COLO668 (cell line): ENCODE results near the gene NMD3.

Experiments used
- DNase-seq: peaks from one replicate; lab custom pipeline; 2025; ENCODE audit not compliant: unreplicated experiment; lab: John Stamatoyannopoulos, UW

NMD3 gene

DNA sequence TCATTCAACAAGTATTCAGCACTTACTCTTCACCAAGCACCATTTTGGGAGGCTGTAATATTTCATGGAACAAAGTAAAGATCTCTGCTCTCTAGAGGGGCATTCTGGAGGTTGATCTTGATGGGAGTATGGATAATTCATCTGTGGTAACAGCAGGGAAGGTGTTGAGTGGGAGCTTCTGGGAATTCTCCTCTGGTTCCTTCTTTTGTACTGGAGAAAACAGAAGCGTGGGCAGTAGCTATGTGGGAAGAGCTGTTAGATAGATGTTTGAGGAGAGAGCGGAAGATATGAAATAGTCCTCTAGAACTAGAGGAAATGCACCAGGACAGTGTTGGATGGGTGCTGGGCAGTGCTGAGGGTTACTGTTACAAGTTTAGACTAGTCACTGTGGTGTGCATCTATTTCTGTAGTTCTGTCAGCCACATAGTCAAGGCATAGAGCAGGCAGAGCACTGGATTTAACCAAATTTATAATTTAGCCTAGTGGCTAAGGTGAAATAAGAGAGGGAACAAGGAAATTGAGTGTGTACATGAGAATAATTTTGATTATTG is 9.6 kb downstream of the NMD3 start:
- DNase-seq, result no peak

DNA sequence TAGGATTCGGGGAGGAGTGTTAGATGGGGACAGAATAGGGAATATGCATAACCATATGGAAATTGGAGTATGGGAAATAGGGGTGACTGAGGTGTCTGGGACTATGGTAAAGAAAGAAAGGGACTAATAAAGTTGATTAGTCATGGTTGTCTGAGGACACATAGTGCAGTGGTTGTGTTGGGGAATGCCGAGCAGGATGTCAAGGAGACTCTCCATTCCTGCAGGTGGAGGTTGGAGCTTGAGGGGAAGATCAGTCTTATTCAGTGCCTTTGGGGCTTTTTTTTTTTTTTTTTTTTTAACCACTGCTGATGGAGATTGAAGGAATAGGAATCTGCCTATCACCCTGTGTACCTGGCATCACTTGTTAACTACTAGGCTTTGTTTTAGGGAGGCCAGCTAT is 10.8 kb downstream of the NMD3 start:
- DNase-seq, result no peak

DNA sequence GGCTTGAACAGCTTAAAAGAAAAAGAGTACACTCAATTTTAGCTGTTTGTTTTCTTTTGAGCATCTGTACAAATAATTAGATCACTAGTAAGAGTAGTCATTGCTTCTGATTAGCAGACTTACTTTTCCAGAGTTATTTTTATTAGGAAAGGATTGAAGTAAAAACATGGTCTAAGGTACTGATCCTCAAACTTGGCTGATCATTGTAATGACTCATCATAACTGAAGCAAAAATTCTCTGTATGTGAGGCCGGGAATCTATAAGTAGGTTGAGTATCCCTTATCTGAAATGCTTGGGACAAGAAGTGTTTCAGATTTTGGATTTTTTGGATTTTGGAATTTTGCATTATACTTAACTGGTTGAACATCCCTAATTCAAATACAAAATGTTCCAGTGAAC is 12.4 kb downstream of the NMD3 start:
- no peak for DNase-seq

DNA sequence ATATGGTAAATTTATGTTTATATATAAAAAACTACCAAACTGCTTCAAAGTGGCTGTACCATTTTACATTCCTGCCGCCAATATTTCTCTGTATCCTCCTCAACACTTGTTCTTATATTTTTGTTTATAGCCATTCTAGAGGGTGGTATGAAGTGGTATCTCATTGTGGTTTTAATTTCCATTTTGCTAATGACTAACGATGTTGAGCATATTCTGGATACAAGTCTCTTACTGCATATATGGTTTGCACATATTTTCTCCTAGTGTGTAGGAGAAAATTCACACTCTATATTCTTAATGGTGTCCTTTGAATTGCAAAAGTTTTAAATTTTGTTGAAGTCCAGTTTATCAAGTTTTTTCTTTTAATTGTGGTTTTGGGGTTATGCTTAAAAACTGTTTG is 15.1 kb downstream of the NMD3 start:
- DNase-seq, result no peak

DNA sequence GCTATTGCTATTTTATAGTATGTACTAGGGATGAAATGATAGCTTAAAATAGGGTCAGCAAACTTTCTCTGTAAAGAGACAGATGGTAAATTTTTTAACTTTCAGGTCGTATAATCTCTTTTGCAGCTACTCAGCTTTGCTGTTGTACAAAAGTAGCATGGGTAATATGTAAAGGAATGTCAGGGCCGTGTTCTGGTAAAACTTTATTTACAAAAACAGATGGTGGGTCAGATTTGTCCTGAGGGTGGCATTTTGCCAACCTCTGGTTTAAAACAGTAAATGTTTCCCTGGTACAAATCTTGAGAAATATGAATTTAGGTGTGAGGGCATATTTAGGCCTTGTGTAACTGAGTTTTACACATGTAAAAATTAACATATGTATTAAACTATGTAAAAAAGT is 18.6 kb downstream of the NMD3 start:
- DNase-seq, result no peak

DNA sequence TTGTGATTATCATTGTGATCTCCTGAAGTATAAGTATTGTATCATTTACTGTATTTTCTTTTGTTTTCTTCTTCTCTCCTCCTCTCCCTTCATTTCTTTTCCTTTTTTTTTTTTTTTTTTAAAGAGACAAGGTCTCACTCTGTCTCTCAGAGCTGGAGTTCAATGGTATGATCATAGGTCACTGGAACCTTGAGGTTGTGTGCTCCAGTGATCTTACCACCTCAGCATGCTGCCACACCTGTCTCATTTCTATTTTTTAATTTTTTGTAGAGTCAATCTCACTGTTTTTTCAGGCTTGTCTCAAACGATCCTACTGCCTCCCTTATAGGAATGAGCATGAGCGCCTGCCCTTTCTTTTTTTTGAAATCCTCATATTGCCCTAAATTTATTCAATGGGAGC is 23.4 kb downstream of the NMD3 start:
- no peak for DNase-seq

DNA sequence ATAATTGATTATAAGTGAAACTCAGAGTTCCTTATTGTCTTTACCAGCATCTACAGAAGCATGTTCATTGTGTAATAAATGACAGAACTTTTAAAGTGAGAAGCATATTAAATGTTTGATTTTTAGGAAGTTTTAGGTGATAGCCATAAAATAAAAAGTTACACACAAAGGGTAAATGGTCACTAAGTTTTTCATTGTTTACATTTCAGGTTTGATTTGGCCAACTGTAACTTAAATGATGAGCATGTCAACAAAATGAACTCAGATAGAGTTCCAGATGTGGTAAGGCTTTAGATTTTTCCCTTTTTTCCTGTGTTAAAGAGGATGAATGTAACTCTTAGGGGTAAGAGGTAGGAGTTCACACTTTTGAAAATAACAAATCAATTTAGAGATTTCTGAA is 25.9 kb downstream of the NMD3 start:
- no peak for DNase-seq

DNA sequence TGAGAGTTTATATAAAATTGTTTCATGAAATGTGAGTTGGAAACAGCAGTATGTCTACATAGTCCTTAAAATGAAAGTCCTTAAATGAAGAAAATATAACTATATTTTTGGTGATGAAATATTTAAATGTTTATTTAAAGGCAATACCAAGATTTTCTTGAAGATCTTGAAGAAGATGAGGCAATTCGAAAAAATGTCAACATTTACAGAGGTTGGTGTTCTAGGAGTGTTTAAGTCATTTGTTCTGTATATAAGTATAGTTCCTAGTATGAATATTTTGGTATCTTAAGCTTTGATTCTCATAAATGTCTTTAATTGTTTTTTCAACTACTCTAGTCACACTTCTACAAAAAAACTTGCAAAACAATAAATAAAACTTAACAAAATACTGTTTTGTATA is 29.0 kb downstream of the NMD3 start:
- no peak for DNase-seq

DNA sequence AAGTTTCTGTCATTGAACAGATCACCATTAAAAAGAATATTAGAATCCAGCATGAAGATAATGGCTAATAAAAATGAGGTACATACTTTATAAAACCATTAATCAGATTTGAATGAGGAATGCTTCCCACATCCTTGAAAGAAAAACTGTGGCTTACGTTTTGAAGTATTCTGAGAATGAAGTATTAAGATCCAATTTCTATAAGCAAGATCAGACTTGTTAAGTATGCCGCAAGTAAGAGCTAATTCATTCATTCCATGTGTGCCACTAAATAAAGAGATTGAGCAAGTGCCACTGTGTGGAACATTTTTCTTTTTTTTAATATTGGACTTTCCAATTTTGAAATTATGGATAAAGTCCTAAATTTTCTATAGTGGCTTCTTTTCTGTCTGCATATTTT is 30.6 kb downstream of the NMD3 start:
- DNase-seq, result no peak

DNA sequence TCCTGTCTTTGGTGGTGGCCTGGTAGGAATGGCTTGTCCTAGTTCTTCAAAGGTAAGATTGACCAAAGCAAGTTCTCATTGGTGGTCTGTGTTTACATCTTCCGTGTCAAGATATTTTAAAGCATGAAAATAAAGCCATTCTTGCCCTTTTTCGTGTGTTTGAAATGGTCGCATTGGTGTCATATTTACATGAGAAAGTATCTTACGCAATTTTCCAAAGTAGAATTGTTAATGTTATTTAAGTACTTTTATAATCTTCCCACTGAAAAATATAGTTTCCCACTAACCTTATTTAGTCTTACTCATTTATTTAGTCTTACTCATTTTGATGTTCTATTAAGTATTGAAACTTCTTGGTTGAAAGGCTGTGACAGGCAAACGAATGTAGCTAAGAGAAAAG is 31.0 kb downstream of the NMD3 start:
- DNase-seq, result no peak

DNA sequence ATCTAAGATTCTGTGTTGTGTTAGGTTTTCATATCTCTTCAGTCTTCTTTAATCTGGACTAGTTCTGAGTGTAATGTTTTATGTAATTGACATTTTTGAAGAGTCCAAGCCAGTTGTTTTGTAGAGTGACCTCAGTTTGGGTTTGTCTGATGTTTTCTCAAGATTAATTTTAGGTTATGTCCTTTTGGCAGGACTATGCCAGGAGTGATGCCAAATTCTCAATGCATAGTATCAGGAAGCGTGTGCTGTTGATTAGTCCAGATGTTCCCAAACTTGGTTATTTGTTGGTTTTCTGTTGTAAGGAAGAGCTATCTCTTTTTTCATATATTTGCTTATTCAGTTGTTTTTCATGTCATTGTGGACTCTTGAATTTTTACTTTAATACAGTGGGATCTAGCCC is 32.6 kb downstream of the NMD3 start:
- DNase-seq, result no peak

DNA sequence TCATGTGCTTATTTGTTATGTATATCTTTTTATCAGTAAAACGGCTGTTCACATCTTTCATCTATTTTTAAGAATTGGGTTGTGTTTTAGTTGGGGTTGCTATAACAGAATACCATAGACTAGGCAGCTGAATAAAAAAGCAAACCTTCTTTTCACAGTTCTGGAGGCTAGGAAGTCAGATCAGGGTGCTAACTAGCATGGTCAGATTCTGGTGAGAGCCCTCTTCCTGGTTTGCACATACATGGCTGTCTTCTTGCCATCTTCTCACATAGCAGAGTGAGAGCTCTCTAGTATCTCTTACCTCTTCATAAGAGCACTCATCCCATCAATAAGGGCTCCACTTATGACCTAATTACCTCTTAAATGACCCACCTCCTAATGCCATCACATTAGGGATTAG is 33.8 kb downstream of the NMD3 start:
- no peak for DNase-seq

DNA sequence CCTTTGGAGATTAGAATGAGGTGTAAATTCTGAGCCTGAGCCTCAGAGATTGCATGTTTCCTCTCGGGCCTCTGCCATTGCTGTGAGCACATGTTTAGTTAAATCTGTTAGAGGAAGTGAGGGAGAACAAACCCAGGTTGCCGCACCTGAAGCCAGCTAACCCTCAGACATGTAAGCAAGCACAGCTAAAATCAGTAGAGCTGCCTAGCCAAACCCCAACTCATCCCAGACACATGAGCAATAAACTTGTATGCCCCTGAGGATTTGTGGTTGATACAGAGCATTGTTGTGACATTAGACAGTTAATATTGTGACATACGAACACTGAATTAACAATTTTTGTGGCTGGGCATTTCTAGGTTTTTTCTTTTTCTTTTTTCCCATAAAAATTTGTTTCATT is 41.9 kb downstream of the NMD3 start:
- DNase-seq, result no peak

DNA sequence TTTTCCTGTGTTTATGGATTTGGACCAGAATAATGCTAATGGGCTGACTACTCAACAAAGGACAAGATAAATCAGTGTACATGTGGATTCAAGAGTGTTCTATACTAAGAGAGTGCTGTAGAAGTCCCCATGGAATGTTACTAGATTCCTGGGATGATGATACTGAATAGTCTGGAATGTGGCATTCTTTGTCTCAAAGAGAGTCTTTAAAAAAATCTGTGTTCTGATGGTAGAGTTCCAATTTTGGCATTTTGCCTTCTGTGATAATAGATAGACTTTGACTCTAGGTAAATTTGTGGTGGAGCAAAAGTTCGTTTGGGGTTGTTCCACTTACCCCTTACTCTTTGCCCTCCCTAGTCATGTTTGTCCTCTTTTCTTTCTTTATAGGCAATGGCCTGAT is 43.7 kb downstream of the NMD3 start:
- no peak for DNase-seq

DNA sequence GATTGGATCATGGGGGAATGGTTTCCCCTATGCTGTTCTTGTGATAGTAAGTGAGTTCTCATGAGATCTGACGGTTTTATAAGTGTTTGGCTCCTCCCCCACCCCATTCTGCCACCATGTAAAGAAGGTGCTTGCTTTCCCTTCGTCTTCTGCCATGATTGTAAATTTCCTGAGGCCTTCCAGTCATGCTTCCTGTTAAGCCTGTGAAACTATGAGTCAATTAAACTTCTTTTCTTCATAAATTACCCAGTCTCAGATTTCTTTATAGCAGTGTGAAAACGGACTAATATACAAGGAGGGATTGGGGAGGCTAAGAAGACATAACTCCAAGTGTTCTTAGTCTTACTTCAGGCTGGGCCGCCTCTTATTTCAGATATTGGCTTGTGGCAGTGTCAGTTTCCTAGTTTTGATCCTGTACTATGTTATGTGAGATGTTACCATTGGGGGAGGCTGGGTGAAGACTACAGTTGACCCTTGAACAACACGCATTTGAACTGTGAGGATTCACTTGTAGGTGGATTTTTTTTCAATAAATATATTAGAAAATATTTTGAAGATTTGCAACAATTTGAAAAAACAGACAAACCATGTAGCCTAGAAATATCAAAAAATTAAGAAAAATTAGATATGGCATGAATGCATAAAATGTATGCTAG is 44.9 kb downstream of the NMD3 start:
- no peak for DNase-seq

DNA sequence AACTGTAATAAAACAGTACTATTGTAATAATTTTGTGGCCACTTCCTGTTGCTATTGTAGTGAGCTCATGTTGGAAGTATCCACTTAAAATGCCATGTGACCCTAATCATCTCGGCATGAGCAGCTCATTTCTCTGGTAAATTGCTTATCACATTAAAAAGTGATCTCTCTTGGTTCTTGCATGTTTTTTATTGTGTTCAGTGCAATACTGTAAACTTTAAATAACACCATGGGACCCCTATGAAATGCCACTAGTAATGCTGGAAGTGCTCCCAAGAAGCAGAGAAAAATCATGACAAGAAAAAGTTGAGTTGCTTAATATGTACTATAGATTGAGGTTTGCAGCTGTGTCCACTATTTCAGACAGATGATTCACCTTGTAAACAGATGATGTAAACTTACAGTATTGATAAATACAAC is 45.6 kb downstream of the NMD3 start:
- peak; percentile 6 for DNase-seq

DNA sequence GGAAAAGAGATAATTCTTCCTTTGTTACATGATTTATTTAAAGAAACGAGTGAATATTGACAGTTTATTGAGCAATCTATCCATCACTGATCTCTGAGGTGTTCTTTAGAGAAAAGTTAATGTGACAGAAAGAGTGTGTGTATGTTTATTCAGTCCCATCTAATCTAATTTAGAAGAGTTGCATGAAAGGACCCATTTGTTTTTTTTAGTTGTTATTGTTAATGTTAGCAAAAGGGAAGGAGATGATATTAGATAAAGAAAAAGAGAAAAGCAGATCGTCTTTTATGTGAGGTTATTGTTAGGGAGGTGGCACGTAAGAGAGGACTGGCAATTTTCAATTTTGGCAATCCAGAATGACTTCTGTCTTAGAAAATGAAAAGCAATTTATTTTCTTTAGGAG is 46.5 kb downstream of the NMD3 start:
- no peak for DNase-seq

DNA sequence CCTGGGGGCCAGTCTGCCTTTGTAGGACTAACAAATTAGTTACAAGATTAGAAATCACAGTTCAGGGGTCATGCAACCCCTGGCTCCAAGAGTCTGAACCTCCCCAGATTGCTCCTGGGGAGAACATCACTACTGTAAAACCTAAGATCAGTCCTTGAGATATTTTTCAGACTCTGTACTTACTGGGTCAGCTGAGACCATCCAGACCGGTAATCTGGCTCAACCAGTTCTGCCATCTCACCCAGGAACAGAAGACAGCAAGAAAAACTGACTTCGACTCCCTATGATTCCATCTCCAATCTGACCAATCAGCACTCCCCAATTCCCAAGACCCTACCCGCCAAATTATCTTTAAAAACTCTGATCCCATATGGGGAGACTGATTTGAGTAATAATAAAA is 47.5 kb downstream of the NMD3 start:
- DNase-seq, result no peak

DNA sequence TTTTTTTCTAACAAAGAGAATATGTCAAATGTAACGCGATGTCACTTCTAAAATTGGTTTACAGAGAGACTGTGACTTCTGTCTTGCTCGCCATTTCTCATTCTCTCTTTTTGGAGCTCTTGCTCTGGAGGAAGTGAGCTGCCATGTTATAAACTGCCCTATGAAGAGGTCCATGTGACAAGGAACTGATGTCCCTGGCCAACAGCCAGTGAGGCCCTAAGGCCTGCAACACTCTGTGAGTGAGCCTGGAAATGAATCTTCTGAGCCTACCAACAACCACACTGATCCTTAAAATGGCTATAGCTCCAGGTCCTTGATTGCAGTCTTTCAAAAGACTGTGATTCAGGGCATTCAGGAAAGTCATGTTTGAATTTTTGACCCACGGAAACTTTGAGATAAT is 49.9 kb downstream of the NMD3 start:
- DNase-seq, result no peak

DNA sequence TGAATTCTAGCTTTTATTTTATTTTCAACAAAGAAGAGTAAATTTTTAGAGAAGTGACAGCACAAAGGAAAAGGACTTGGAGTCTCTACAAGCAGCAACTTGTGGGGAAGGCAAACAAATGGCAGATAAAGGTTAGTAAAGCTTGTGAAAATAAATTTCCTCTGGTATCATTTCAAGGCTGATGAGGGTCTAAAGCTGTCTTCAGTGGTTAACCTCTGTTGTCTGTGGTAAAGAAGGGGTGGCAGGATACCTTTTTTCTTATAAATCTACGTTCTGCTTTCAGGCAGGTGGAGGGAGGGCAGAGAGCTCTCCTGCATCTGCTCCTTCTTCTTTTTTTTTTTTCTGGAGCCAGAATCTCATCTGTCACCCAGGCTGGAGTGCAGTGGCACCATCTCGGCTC is 50.5 kb downstream of the NMD3 start:
- no peak for DNase-seq

DNA sequence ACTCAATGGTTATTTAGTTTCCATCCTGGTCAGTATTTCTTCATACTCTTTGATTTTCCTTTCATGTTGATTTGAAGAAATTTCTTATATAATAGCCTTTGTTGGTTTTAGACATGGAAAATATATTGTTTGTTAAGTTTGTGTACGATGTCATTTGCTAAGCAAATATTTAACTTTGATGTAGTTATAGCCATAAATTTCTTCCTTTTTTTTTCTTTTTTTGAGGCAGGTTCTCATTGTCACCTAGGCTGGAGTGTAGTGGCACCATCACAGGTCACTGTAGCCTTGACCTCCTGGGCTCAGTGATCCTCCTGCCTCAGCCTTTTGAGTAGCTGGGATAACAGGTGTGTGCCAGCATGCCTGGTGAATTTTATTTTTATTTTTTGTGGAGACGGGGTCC is 51.4 kb downstream of the NMD3 start:
- DNase-seq, result no peak

DNA sequence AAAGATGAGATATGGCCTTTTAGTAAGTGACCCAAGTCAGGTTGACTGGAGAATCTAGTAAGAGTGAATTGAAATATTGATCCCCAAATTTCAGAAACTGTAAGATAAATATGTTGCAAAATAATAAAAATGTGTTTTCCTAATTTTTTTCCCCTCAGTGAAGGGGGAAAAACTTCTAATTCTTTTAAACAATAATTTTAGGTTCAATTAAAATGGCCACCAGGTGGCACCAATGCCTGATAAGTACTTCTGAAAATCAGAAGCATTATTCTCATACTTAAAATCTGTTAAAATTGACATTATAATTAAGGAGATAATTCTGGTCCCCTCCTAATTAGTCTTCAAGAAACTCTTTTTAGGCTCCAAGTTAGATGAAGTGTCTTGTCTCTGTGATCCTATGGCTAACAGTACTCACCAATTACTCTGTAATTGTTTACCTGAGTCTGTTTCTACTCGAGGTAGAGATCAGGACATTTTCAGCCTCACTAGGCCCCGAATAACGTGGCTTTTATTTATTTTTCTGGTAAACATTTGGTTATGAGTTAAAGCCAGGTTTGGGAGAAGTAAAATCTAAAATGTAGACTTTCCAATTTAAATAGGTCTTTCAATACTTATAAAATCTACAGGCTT is 52.6 kb downstream of the NMD3 start:
- peak; percentile 18 for DNase-seq

DNA sequence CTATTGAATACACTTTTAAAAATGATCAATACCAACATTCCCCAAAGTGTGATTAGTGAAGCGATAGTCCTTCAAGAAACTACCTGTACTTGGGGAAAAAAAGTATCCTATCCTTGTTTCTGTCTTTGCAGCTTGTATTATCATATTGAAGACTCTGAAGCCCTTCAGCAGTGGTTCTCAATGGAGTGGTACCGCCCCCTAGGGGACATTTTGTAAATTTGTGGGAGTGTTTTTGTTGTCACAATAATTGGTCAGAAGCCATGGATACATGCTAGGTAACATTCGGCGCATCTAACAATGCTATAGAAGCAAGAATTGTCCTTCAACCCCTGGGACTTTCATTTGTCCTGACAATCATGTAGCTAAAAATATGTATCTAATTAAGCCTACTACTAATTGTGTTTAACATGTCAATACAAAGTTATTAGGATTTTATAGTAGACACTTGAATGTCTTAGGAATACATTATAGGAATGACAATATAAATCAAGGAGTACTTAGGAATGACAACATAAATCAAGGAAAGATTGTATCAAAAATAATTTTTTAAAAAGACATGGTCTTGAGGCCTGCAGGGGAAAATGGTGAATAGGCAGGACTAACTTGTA is 53.7 kb downstream of the NMD3 start:
- DNase-seq, result peak; percentile 20
